Lower leg skin (tissue), 4 donors: Measurements from ENCODE around the gene ALG5. TPM values are rescaled to one million over a fixed set of nuclear protein-coding genes. Genes with fewer than 3 reads are reported as not detected.

ENCODE experiments used
- DNase-seq, 2 donors: peaks; one replicate each; pipeline ENCODE4 v3.0.0-alpha.2; 2019; ENCODE audit warnings: low spot score in 2 of 2
- H3K4me3 ChIP-seq: fragments of 200-600 bp; sonication (generic); 2 replicates; pipeline ENCODE4 v1.5.1; 2017; ENCODE audit warnings: mild to moderate bottlenecking, low read depth; ENCODE audit not compliant: poor library complexity, severe bottlenecking
- POLR2A ChIP-seq, 2 donors: fragments of 450-650 bp; IDR thresholded peaks; one replicate each; pipeline ENCODE4 v1.6.1; 2016 to 2017; ENCODE audit warnings: antibody characterized with exemption in 2 of 2, mild to moderate bottlenecking in 1 of 2, moderate library complexity in 1 of 2
- WGBS, 2 donors: methylation state at CpG; one replicate each; pipeline ENCODE4 v1.1.5; 2018; 5-methylcytosine and 5-hydroxymethylcytosine counted together
- intact Hi-C: fragments of 100-400 bp; cut with DNase I; formaldehyde crosslinking; loops from one replicate; pipeline ENCODE4 v1.15.0; 2023; ENCODE audit warnings: low total_unique reads
- total RNA-seq, 4 donors: library from RNA; depleted of rRNA; stranded (reverse); fragments of >200 nt; gene quantifications; one replicate each; pipeline ENCODE4 v1.1.0, GENCODE V29; 2016
- TF ChIP-seq, protein P1 (sequence below), 3 donors: fragments of 450-650 bp; IDR thresholded peaks; one replicate each; pipeline ENCODE4 v1.5.1; 2016; ENCODE audit warnings: antibody characterized with exemption in 3 of 3, mild to moderate bottlenecking in 3 of 3, moderate library complexity in 2 of 3

Gene ALG5
- total RNA-seq, 4 donors from 2014 or later = 11.8 to 28.1 (median 20.4) TPM

DNA sequence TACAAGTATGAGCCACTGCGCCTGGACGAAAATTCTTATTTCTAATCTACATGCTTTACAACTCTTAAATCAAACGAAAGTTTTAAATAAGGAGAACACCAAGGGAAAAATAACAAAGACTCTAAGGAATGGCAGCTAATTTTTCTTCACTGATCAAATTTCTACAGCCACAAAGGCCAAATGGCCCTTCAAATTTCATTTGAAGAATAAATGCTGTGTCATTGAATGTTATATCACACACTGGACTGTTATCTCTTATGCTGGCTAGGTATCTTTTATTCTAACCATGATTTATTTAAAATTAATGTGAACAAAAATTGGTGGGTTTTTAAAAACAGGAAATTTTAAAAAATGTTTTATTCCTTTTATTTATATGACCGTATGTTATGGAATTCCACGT is 93.2 kb downstream of the ALG5 start:
- intact Hi-C loops = no loop called here
- TF ChIP-seq, protein P1, sequence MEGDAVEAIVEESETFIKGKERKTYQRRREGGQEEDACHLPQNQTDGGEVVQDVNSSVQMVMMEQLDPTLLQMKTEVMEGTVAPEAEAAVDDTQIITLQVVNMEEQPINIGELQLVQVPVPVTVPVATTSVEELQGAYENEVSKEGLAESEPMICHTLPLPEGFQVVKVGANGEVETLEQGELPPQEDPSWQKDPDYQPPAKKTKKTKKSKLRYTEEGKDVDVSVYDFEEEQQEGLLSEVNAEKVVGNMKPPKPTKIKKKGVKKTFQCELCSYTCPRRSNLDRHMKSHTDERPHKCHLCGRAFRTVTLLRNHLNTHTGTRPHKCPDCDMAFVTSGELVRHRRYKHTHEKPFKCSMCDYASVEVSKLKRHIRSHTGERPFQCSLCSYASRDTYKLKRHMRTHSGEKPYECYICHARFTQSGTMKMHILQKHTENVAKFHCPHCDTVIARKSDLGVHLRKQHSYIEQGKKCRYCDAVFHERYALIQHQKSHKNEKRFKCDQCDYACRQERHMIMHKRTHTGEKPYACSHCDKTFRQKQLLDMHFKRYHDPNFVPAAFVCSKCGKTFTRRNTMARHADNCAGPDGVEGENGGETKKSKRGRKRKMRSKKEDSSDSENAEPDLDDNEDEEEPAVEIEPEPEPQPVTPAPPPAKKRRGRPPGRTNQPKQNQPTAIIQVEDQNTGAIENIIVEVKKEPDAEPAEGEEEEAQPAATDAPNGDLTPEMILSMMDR (IDR thresholded peaks at IDR 0.05) = no peak
- no peak for TF ChIP-seq POLR2A (IDR thresholded peaks at IDR 0.05)
- WGBS, 2 donors = 93 to 94% methylated on average over 5 of the region's 5 CpGs
- no peak overlapping the region for H3K4me3 ChIP-seq
- DNase-seq = no peak

DNA sequence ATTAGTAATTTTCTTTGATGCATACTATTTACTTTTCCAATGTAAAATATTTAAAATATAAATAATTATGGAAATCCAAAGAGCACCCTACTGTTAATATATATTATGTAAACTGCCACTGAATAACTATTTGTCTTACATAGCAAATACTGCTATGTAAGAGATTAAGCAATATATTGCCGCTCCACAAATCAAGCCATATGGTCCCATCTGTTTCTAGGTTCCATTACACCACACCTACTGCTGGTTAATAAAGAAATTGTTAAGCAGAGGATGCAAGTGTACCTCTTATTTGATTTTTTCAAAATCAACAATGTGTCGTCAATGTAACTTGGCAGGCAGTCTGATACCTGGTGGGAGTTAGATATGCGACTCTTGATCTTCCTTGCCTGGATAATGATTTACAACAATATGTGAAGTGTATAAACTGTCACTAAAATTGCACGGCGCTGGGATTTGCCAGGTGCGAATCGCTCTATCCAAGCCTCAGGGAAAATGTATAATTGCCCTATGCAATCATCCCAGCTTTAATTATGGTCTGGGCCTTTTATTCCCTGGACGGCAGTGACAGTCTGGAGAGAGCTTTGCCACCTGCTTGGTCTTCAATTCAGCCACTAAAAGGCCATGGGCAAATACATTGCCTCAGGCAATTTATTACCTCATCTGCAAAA is 95.1 kb downstream of the ALG5 start:
- 69 to 79% methylated on average over 8 of the region's 8 CpGs for WGBS, 2 donors
- intact Hi-C loops = no loop called here
- no peak for DNase-seq

More for the DNA sequence above, 95.1 kb downstream of the ALG5 start:
- TF ChIP-seq, protein P1 (IDR thresholded peaks at IDR 0.05) = no peak
- TF ChIP-seq POLR2A (IDR thresholded peaks at IDR 0.05) = no peak
- H3K4me3 ChIP-seq = no peak overlapping the region

Other genes starting within 250 kb of the ALG5 start
- gene RFXAP, start 180.1 kb downstream of the ALG5 start, total RNA-seq = 1 to 10 TPM; 1.0 to 3.7 (median 2.2) TPM
- gene SMAD9, start 79.1 kb downstream of the ALG5 start, total RNA-seq = 1 to 10 TPM; 1.4 to 4.4 (median 2.2) TPM
- 10 to 100 TPM; 17.3 to 24.2 (median 20.4) TPM for gene EXOSC8, start 1.4 kb upstream of the ALG5 start, total RNA-seq
- 10 to 100 TPM; 23.4 to 35.9 (median 28.6) TPM for gene SUPT20H, start 60.3 kb upstream of the ALG5 start, total RNA-seq
- not detected for gene CSNK1A1L, start 106.3 kb upstream of the ALG5 start, total RNA-seq